AG04450 (cell line): Measurements from ENCODE around the gene ADGRV1. TPM values are rescaled to one million over a fixed set of nuclear protein-coding genes. Genes with fewer than 3 reads are reported as not detected.

Experiments
- CTCF ChIA-PET: fragments of 300-600, 350-600 bp; formaldehyde crosslinking; extraction: SDS; loops from one replicate; lab custom pipeline; 2022; ENCODE audit warnings: antibody characterized with exemption, inconsistent platforms; lab: Charles Lee
- POLR2A ChIA-PET: fragments of 350-600 bp; formaldehyde crosslinking; extraction: SDS; loops from one replicate; lab custom pipeline; 2021; ENCODE audit warnings: antibody characterized with exemption, inconsistent platforms; lab: Yijun Ruan, JAX
- DNase-seq: peaks from one replicate; pipeline ENCODE4 v3.0.0-alpha.2; 2011; ENCODE audit warnings: low read depth, low spot score
- H3K27ac ChIP-seq: one replicate; pipeline ENCODE4 v1.5.1; 2012; ENCODE audit warnings: low read depth, low read length, control low read depth
- H3K27me3 ChIP-seq: one replicate; pipeline ENCODE4 v1.6.0; 2012; ENCODE audit warnings: low read length; ENCODE audit not compliant: control insufficient read depth, insufficient read depth
- H3K4me3 ChIP-seq: 2 replicates; pipeline ENCODE4 v1.5.1; 2011; ENCODE audit warnings: mild to moderate bottlenecking, low read depth, low read length, control low read depth
- H3K9me3 ChIP-seq: 2 replicates; pipeline ENCODE4 v1.5.1; 2012; ENCODE audit warnings: low read length; ENCODE audit not compliant: control insufficient read depth, insufficient read depth
- polyA plus RNA-seq: library from polyadenylated mRNA; depleted of rRNA; stranded (reverse); fragments of >200 nt; gene quantifications from 2 replicates; pipeline ENCODE4 v1.2.3, GENCODE V29; 2011
- TF ChIP-seq, protein P1 (sequence below): IDR thresholded peaks from 2 replicates; pipeline ENCODE4 v1.5.1; 2011; ENCODE audit warnings: low read depth, low read length, control low read depth, inconsistent platforms

Gene ADGRV1
- polyA plus RNA-seq, 1 experiment = 0.06 TPM

DNA sequence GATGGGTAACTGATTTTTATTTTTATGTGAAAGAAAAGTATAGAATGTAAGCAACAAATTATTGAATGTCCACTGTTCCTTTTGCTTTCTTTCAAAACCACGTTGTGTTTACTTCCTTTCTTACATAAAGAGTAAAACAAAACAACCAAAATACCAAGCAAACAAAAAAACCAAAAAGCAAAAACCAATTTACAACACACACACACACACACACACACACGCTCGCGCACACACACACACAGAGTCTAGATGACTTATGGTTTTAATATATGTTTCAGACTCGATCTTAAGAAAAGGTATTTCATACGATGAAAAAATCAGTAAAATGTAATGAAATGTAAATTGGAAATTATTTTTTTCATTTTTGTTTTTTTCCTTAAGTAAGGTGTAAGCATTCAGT, 80.3 kb downstream of the ADGRV1 start:
- Histone ChIP-seq H3K27ac (no peak overlapping the region), H3K9me3 (no peaks in the 10 kb centered on the region), H3K27me3 (no peaks in the 10 kb centered on the region), H3K4me3 (no peak overlapping the region)
- ChIA-PET CTCF (no interaction called here), POLR2A (no interaction called here)
- TF ChIP-seq, protein P1, sequence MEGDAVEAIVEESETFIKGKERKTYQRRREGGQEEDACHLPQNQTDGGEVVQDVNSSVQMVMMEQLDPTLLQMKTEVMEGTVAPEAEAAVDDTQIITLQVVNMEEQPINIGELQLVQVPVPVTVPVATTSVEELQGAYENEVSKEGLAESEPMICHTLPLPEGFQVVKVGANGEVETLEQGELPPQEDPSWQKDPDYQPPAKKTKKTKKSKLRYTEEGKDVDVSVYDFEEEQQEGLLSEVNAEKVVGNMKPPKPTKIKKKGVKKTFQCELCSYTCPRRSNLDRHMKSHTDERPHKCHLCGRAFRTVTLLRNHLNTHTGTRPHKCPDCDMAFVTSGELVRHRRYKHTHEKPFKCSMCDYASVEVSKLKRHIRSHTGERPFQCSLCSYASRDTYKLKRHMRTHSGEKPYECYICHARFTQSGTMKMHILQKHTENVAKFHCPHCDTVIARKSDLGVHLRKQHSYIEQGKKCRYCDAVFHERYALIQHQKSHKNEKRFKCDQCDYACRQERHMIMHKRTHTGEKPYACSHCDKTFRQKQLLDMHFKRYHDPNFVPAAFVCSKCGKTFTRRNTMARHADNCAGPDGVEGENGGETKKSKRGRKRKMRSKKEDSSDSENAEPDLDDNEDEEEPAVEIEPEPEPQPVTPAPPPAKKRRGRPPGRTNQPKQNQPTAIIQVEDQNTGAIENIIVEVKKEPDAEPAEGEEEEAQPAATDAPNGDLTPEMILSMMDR = no peak
- no peak for DNase-seq

DNA sequence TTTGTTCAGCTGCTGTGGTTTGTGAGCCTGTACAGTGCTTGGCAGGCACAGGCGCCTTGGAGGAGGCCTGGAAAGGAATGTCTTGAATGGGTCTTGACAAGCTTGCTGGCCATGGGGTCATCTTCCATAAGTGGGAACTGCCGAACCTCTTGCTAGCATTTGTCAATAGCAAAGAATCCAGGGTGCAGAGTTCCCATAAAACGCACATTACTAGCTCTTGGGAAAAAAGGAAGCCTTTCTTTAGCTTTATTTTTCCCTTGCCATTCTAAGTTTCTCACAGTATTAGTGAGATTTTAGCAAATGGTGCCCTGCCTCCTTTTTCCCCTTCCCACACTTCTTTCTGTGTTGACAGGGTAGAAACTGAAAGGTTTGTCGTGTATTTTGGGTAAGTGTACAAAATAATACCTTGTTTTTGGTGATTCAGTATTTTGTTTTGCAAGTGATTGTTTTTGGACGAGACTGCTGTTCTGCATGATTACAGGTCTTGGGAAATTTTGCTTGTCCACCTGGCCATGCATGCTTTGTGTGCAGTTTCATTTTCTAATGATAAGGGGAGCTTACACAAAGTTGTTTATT, 82.0 kb downstream of the ADGRV1 start:
- Histone ChIP-seq H3K4me3 (no peak overlapping the region), H3K9me3 (no peaks in the 10 kb centered on the region), H3K27me3 (no peaks in the 10 kb centered on the region), H3K27ac (no peak overlapping the region)
- no peak for DNase-seq
- CTCF ChIA-PET = interaction anchor here (0.6 kb wide), 1 partner anchor 98 kb away, joined by 3 read pairs; no protein-coding TSS in a partner anchor
- TF ChIP-seq, protein P1 = no peak
- POLR2A ChIA-PET = no interaction called here

- no peaks in the 10 kb centered on the region for H3K27me3 ChIP-seq
- no peak for DNase-seq
- TF ChIP-seq, protein P1 = no peak
- no peaks in the 10 kb centered on the region for H3K9me3 ChIP-seq
- no peak overlapping the region for H3K4me3 ChIP-seq
- ChIA-PET POLR2A (no interaction called here), CTCF (interaction anchor here (1.1 kb wide), 1 partner anchor 142 kb away, joined by 5 read pairs; no protein-coding TSS in a partner anchor)
- no peak overlapping the region for H3K27ac ChIP-seq
These were observed 82.9 kb downstream of the ADGRV1 start for GRCh38 chr5:90641528-90641927.

GRCh38 chr5:90642706-90643229, 84.2 kb downstream of the ADGRV1 start:
- no peak for DNase-seq
- no peak overlapping the region for H3K4me3 ChIP-seq
- H3K27me3 ChIP-seq = no peaks in the 10 kb centered on the region
- TF ChIP-seq, protein P1 = no peak
- no peak overlapping the region for H3K27ac ChIP-seq
- no peaks in the 10 kb centered on the region for H3K9me3 ChIP-seq
- ChIA-PET POLR2A (no interaction called here), CTCF (no interaction called here)

GRCh38 chr5:90644132-90644531, 85.5 kb downstream of the ADGRV1 start:
- no peaks in the 10 kb centered on the region for H3K9me3 ChIP-seq
- CTCF ChIA-PET = no interaction called here
- DNase-seq = no peak
- POLR2A ChIA-PET = no interaction called here
- no peaks in the 10 kb centered on the region for H3K27me3 ChIP-seq
- H3K27ac ChIP-seq = no peak overlapping the region
- TF ChIP-seq, protein P1 = no peak
- no peak overlapping the region for H3K4me3 ChIP-seq
